ENCODE data around the gene ZNF90. TPM values are rescaled to one million over a fixed set of nuclear protein-coding genes. Genes with fewer than 3 reads are reported as not detected.

The ZNF90 gene
- total RNA-seq (2014; rRNA removed; shearing (Covaris generic)) (1.8 and 3.0 TPM in 2 replicates), polyA plus RNA-seq (2016; fragmentation: Nextera tagmentation; extraction: Ambion mirVana) (0.96 and 1.6 TPM in 2 replicates)

DNA sequence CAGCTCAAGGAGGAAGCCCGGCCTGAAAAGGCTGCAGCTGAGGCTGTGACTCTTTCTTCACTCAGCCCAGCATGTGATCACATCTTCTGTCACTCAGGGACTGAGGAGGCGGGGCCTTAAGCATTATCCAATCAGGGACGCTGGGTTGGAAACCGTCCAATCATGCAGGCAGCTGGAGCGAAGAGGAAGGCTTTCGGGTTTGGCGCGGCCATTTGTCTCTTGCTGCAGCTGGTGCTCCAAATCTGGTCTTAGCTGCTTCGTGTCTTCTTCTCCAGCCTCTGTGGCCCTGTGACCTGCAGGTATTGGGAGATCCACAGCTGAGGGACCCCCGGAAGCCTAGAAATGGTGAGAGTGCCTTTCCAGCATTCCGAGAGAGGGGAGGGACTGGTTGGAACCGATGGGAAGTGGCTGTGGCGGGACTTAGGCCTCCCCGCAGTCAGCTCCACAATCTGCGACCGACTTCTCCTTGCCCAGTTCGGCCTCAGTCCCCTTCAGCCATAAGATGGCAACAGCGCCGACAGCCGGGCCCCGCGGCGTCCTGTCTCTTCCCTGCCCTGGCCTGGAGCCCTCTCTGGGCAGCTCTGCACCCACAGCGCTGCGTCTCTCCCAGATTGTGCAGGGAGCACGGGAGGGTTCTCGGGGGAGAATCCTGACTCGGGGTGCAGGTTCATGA lies at the start of gene ZNF90:
TSS of gene ZNF90 (plus strand) at position 210 of the 673 bp plus-strand sequence. CDS start at position 343, 133 bp downstream.
- H3K4me3 ChIP-seq: peak within 1 kb of the TSS; percentile 94
- TF ChIP-seq EZH2phosphoT487 (IDR thresholded peaks at IDR 0.05; ENCODE audit: insufficient read depth, low read depth) (no peak), EZH2 (IDR thresholded peaks at IDR 0.05; ENCODE audit: insufficient read depth, poor library complexity, severe bottlenecking) (no peak)
- H3K9me2 ChIP-seq (ENCODE audit: insufficient read depth): no peaks in the 10 kb centered on the region
- H3K4me1 ChIP-seq (ENCODE audit: insufficient read depth): peaks cover 5% of the 10 kb centered on the region; the same call in 1 of the 2 replicates
- in situ Hi-C loops (cut with MboI): no loop called here
- no peaks in the 10 kb centered on the region for H4K20me1 ChIP-seq (ENCODE audit: insufficient read depth)
- H3K27ac ChIP-seq: peak within 1 kb of the TSS; percentile 49
- peak within 1 kb of the TSS; percentile 74 for H3K9ac ChIP-seq
- WGBS, 2 experiments (ENCODE audit: low coverage in 1 of 2, low lambda C conversion rate in 2 of 2, missing lambda C conversion rate in 2 of 2): 1 to 2% methylated on average over 28 of the region's 28 CpGs
- H3K27me3 ChIP-seq (replicated peaks; ENCODE audit: insufficient read depth): no peaks in the 10 kb centered on the region
- no peaks in the 10 kb centered on the region for H3K36me3 ChIP-seq (ENCODE audit: low read depth)
- no peaks in the 10 kb centered on the region for H3K9me3 ChIP-seq (ENCODE audit: low read depth)
- no peaks in the 10 kb centered on the region for H3K79me2 ChIP-seq (ENCODE audit: insufficient read depth)
- H3F3A ChIP-seq (ENCODE audit: insufficient read depth): peaks cover 12% of the 10 kb centered on the region
- DNase-seq: peak; percentile 99
- peak within 1 kb of the TSS; percentile 99 for H3K4me2 ChIP-seq (ENCODE audit: unreplicated experiment)
- H2AFZ ChIP-seq: peak within 1 kb of the TSS; percentile 99

DNA sequence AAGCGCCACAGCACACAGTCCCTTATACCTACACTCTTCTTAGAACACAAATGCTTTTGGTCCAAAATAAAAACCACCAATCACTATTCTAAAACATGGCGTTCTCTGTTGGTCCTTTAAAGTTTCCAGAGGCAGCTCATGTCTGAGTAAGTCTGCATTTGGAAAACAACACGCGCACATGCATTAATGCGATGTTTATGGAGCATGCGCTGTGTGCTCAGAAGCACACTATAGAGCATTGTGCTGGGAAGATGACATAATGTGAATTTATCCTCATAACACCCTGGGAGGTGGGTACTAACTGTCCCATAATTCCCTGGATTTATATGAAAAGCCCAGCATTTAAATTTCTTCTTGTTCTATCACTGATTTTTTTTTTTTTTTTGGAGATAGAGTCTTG lies 49.2 kb upstream of the ZNF90 start:
- TF ChIP-seq EZH2phosphoT487 (IDR thresholded peaks at IDR 0.05; ENCODE audit: insufficient read depth, low read depth) (no peak), EZH2 (IDR thresholded peaks at IDR 0.05; ENCODE audit: insufficient read depth, poor library complexity, severe bottlenecking) (no peak)
- Histone ChIP-seq H3K9ac (no peak overlapping the region), H2AFZ (no peak overlapping the region), H3K9me3 (ENCODE audit: low read depth) (no peaks in the 10 kb centered on the region), H3K9me2 (ENCODE audit: insufficient read depth) (no peaks in the 10 kb centered on the region), H3K4me3 (no peak overlapping the region), H3K4me2 (ENCODE audit: unreplicated experiment) (no peak overlapping the region), H3K79me2 (ENCODE audit: insufficient read depth) (no peaks in the 10 kb centered on the region), H3K27me3 (replicated peaks; ENCODE audit: insufficient read depth) (no peaks in the 10 kb centered on the region), H4K20me1 (ENCODE audit: insufficient read depth) (no peaks in the 10 kb centered on the region), H3K27ac (no peak overlapping the region), H3F3A (ENCODE audit: insufficient read depth) (no peaks in the 10 kb centered on the region), H3K36me3 (ENCODE audit: low read depth) (peaks cover 4% of the 10 kb centered on the region; the same call in 1 of the 2 replicates), H3K4me1 (ENCODE audit: insufficient read depth) (no peaks in the 10 kb centered on the region)
- DNase-seq: no peak
- 97% methylated on average over 6 of the region's 6 CpGs for WGBS, 2 experiments (ENCODE audit: low coverage in 1 of 2, low lambda C conversion rate in 2 of 2, missing lambda C conversion rate in 2 of 2)
- in situ Hi-C loops (cut with MboI): no loop called here

DNA sequence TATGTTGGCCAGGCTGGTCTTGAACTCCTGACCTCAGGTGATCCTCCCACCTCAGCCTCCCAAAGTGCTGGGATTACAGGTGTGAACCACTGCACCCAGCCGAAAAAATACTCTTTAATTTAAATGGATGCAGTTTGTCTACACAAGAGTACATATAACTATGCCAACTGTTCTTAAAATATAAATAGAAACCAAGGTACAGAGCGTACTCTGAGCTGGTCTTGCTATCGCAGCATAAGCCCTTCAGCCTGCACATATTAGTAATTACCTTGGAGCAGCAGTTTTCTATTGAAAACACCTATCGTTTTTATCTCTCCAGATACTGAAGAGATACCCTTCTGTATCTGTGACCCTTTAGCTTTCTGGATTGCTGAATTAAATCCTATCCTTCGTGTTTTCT lies 41.9 kb upstream of the ZNF90 start:
- H3K4me1 ChIP-seq (ENCODE audit: insufficient read depth): 0 out of 2 replicates have a peak, but pooled peaks cover 4% of the 10 kb centered on the region
- H3F3A ChIP-seq (ENCODE audit: insufficient read depth): no peaks in the 10 kb centered on the region
- H3K79me2 ChIP-seq (ENCODE audit: insufficient read depth): peaks cover 24% of the 10 kb centered on the region
- no peak overlapping the region for H3K27ac ChIP-seq
- 95 to 96% methylated on average over 5 of the region's 5 CpGs for WGBS, 2 experiments (ENCODE audit: low coverage in 1 of 2, low lambda C conversion rate in 2 of 2, missing lambda C conversion rate in 2 of 2)
- no peak overlapping the region for H3K9ac ChIP-seq
- in situ Hi-C loops (cut with MboI): no loop called here
- H2AFZ ChIP-seq: no peak overlapping the region
- no peak overlapping the region for H3K4me2 ChIP-seq (ENCODE audit: unreplicated experiment)
- no peak for DNase-seq
- no peak for TF ChIP-seq EZH2phosphoT487 (IDR thresholded peaks at IDR 0.05; ENCODE audit: insufficient read depth, low read depth)
- no peak for TF ChIP-seq EZH2 (IDR thresholded peaks at IDR 0.05; ENCODE audit: insufficient read depth, poor library complexity, severe bottlenecking)
- H3K27me3 ChIP-seq (replicated peaks; ENCODE audit: insufficient read depth): no peaks in the 10 kb centered on the region
- H4K20me1 ChIP-seq (ENCODE audit: insufficient read depth): no peaks in the 10 kb centered on the region
- H3K9me2 ChIP-seq (ENCODE audit: insufficient read depth): no peaks in the 10 kb centered on the region
- H3K36me3 ChIP-seq (ENCODE audit: low read depth): no peaks in the 10 kb centered on the region
- no peaks in the 10 kb centered on the region for H3K9me3 ChIP-seq (ENCODE audit: low read depth)
- H3K4me3 ChIP-seq: no peak overlapping the region

DNA sequence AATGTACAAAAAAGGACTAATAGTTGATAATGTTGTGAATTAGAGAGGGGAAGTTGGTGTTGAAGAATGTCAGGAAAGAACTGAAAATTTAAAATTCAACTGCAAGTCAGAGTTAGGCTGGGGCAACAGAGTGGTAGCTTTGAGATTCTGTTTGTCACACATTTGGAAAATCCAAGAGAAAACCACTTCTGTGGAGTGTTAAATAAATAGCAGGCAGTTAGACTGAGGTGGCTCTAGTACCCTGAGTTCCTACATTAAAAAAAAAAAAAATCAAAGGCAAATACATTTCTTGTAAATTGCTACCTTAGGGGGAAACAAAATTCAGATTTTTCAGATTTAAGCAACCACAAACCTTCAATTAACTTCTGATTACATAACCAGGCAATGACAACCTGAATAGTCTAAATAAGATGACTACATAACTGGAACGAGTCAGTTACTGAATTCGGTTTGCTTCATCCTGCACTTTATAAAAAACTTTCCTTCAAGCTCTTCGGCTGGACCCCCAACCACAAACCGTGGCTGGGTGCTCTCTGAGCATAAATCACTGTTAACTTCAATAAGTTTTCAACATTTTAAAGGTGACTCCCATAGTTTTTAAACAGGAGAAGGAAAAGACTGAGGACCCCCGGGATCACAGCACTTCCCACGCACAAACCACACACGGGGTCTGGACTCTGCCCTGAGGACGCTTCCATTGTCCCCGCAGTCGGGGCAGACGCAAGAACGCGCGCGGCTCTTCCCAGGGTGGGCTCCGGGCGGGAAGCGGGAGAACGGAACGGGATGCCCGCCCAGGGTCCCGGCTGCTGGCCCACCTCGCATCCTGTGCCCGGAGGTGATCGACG lies 39.2 kb upstream of the ZNF90 start:
- H3K9me3 ChIP-seq (ENCODE audit: low read depth): no peaks in the 10 kb centered on the region
- no peaks in the 10 kb centered on the region for H4K20me1 ChIP-seq (ENCODE audit: insufficient read depth)
- H3K27ac ChIP-seq: peak overlapping the region; percentile 81
- H3K9ac ChIP-seq: peak overlapping the region; percentile 95
- TF ChIP-seq EZH2 (IDR thresholded peaks at IDR 0.05; ENCODE audit: insufficient read depth, poor library complexity, severe bottlenecking) (no peak), EZH2phosphoT487 (IDR thresholded peaks at IDR 0.05; ENCODE audit: insufficient read depth, low read depth) (no peak)
- H3K4me1 ChIP-seq (ENCODE audit: insufficient read depth): 0 out of 2 replicates have a peak, but pooled peaks cover 4% of the 10 kb centered on the region
- DNase-seq: peak; percentile 63
- H3K27me3 ChIP-seq (replicated peaks; ENCODE audit: insufficient read depth): no peaks in the 10 kb centered on the region
- 2 to 4% methylated on average over 11 to 26 of the region's 26 CpGs for WGBS, 2 experiments (ENCODE audit: low coverage in 1 of 2, low lambda C conversion rate in 2 of 2, missing lambda C conversion rate in 2 of 2)
- H3K36me3 ChIP-seq (ENCODE audit: low read depth): no peaks in the 10 kb centered on the region
- H3K79me2 ChIP-seq (ENCODE audit: insufficient read depth): peaks cover 24% of the 10 kb centered on the region
- peak overlapping the region; percentile 91 for H2AFZ ChIP-seq
- no peaks in the 10 kb centered on the region for H3F3A ChIP-seq (ENCODE audit: insufficient read depth)
- in situ Hi-C loops (cut with MboI): no loop called here
- H3K9me2 ChIP-seq (ENCODE audit: insufficient read depth): no peaks in the 10 kb centered on the region
- H3K4me2 ChIP-seq (ENCODE audit: unreplicated experiment): peak overlapping the region; percentile 78
- peak overlapping the region; percentile 91 for H3K4me3 ChIP-seq

All from GM23248 (cell line).